Karpas-422 (cell line): ENCODE measurements around the gene DENND5B. TPM values are rescaled to one million over a fixed set of nuclear protein-coding genes. Genes with fewer than 3 reads are reported as not detected.
"Not testable (repeated sequence)": the region's sequence is repeated elsewhere in the genome, so short reads cannot be mapped to it uniquely, and the experiment has no call there.

Source experiments
- DNase-seq: peaks from one replicate; pipeline ENCODE4 v3.0.0-alpha.2; 2015
- H2AFZ ChIP-seq: fragments of 200-600 bp; sonication (generic); 2 replicates; pipeline ENCODE4 v1.6.1; 2014; ENCODE audit warnings: antibody characterized with exemption, low read length, mixed read lengths
- H3K27ac ChIP-seq: fragments of 200-600 bp; sonication (generic); 2 replicates; pipeline ENCODE4 v1.5.1; 2014; ENCODE audit warnings: mild to moderate bottlenecking, low read length, moderate library complexity
- H3K27me3 ChIP-seq: fragments of 200-600 bp; sonication (generic); 2 replicates; pipeline ENCODE4 v1.6.1; 2014; ENCODE audit warnings: low read length, mixed read lengths
- H3K36me3 ChIP-seq: fragments of 200-600 bp; sonication (generic); 2 replicates; pipeline ENCODE4 v1.6.1; 2014; ENCODE audit warnings: low read length, mixed read lengths; ENCODE audit not compliant: insufficient read depth
- H3K4me1 ChIP-seq: fragments of 200-600 bp; sonication (generic); 2 replicates; pipeline ENCODE4 v1.6.1; 2014; ENCODE audit warnings: mild to moderate bottlenecking, low read length, mixed read lengths
- H3K4me2 ChIP-seq: fragments of 200-600 bp; sonication (generic); 2 replicates; pipeline ENCODE4 v1.6.1; 2014; ENCODE audit warnings: low read length, low read depth, mild to moderate bottlenecking; ENCODE audit not compliant: poor library complexity, severe bottlenecking
- H3K4me3 ChIP-seq: fragments of 200-600 bp; sonication (generic); 2 replicates; pipeline ENCODE4 v1.5.1; 2014; ENCODE audit warnings: mild to moderate bottlenecking, antibody characterized with exemption, low read length, mixed read lengths
- H3K79me2 ChIP-seq: fragments of 200-600 bp; sonication (generic); 2 replicates; pipeline ENCODE4 v1.6.1; 2014; ENCODE audit warnings: mild to moderate bottlenecking, low read length, mixed read lengths
- H3K9ac ChIP-seq: fragments of 200-600 bp; sonication (generic); 2 replicates; pipeline ENCODE4 v1.6.0; 2014; ENCODE audit warnings: low read length
- H3K9me2 ChIP-seq: fragments of 200-600 bp; sonication (generic), shearing (Covaris generic); replicated peaks from 2 replicates; pipeline ENCODE4 v1.6.0; 2014; ENCODE audit warnings: mild to moderate bottlenecking, low read length, moderate library complexity; ENCODE audit not compliant: insufficient read depth
- H3K9me3 ChIP-seq: fragments of 300-700, 200-600 bp; sonication (generic); 2 replicates; pipeline ENCODE4 v1.6.1; 2014; ENCODE audit warnings: low read length, mixed read lengths
- H4K20me1 ChIP-seq: fragments of 200-600 bp; sonication (generic); 2 replicates; pipeline ENCODE4 v1.6.1; 2014; ENCODE audit warnings: mild to moderate bottlenecking, antibody characterized with exemption, low read length, low read depth; ENCODE audit not compliant: insufficient read depth
- total RNA-seq: library from RNA; depleted of rRNA; stranded (reverse); fragments of >200 nt; shearing (Covaris generic); gene quantifications from 2 replicates; pipeline ENCODE4 v1.2.3, GENCODE V29; 2014; ENCODE audit warnings: low replicate concordance

Gene DENND5B
- total RNA-seq, 1 experiment from 2014 or later, result 5.5 TPM

GRCh38 chr12:31388713-31389112 is 202.2 kb downstream of the DENND5B start:
- no peaks in the 10 kb centered on the region for H3K4me1 ChIP-seq
- no peaks in the 10 kb centered on the region for H3K36me3 ChIP-seq
- H3K27ac ChIP-seq, result no peak overlapping the region
- no peak overlapping the region for H3K4me2 ChIP-seq
- no peak overlapping the region for H3K4me3 ChIP-seq
- no peaks in the 10 kb centered on the region for H3K9me2 ChIP-seq
- no peaks in the 10 kb centered on the region for H3K79me2 ChIP-seq
- H3K9me3 ChIP-seq, result no peaks in the 10 kb centered on the region
- DNase-seq, result no peak
- no peaks in the 10 kb centered on the region for H4K20me1 ChIP-seq
- no peaks in the 10 kb centered on the region for H3K27me3 ChIP-seq
- no peak overlapping the region for H2AFZ ChIP-seq
- H3K9ac ChIP-seq, result no peak overlapping the region

DNA sequence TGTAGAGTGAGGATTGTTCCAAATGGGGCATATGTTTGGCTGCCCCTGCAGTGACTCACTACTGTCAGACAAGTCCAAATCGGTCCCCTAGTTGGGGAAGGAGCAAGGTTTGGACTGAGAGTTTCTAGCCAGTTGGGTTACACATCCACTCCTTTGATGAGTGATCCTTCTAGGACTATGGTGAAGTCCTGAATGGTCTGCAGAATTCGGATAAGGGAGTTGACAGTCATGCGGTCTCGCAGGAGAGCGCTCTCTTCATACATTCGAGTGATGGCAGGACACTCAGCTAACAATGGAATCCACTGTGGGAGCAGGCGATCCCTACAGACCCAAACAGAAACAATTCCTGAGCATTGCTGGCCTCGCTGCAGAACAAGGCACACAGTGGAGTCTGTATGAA is 203.5 kb downstream of the DENND5B start:
- Histone ChIP-seq H3K27me3 (no peaks in the 10 kb centered on the region), H3K9ac (no peak overlapping the region), H4K20me1 (no peaks in the 10 kb centered on the region), H3K79me2 (no peaks in the 10 kb centered on the region), H2AFZ (no peak overlapping the region), H3K4me3 (no peak overlapping the region), H3K9me2 (no peaks in the 10 kb centered on the region; the same call in 1 of the 2 replicates), H3K27ac (no peak overlapping the region), H3K4me1 (no peaks in the 10 kb centered on the region), H3K36me3 (no peaks in the 10 kb centered on the region), H3K4me2 (no peak overlapping the region), H3K9me3 (no peaks in the 10 kb centered on the region)
- DNase-seq, result no peak

DNA sequence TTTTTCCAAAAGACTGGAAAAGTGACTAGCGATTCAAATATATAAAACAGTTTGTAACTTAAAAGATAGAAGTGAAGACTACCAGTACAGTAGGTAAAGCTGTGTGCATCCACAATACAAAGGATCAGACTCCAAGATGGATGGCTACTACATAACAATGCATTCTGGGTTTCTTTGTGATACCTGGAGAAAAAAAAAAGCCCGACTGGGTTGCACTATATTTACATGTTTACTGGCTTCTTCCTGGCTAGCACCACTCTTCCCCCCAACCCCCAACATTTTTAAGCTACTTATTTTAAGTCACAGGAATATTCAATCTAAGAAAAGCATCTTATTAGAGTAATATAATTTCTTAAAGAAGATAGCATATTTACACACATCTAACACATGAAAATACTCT is 203.9 kb downstream of the DENND5B start:
- no peak overlapping the region for H2AFZ ChIP-seq
- H3K27ac ChIP-seq, result no peak overlapping the region
- no peaks in the 10 kb centered on the region for H3K27me3 ChIP-seq
- no peak for DNase-seq
- no peaks in the 10 kb centered on the region; the same call in 1 of the 2 replicates for H3K9me2 ChIP-seq
- no peaks in the 10 kb centered on the region for H3K79me2 ChIP-seq
- H3K4me2 ChIP-seq, result no peak overlapping the region
- no peaks in the 10 kb centered on the region for H3K36me3 ChIP-seq
- no peak overlapping the region for H3K9ac ChIP-seq
- no peaks in the 10 kb centered on the region for H4K20me1 ChIP-seq
- no peaks in the 10 kb centered on the region for H3K9me3 ChIP-seq
- H3K4me1 ChIP-seq, result no peaks in the 10 kb centered on the region
- H3K4me3 ChIP-seq, result no peak overlapping the region

GRCh38 chr12:31386364-31386777 is 204.6 kb downstream of the DENND5B start:
- Histone ChIP-seq H3K27ac (no peak overlapping the region), H3K9me2 (no peaks in the 10 kb centered on the region; the same call in 1 of the 2 replicates), H3K9me3 (no peaks in the 10 kb centered on the region), H3K27me3 (no peaks in the 10 kb centered on the region), H3K36me3 (no peaks in the 10 kb centered on the region), H3K4me3 (no peak overlapping the region), H3K4me2 (no peak overlapping the region), H4K20me1 (no peaks in the 10 kb centered on the region), H2AFZ (no peak overlapping the region), H3K79me2 (no peaks in the 10 kb centered on the region), H3K9ac (no peak overlapping the region), H3K4me1 (no peaks in the 10 kb centered on the region)
- DNase-seq, result no peak

GRCh38 chr12:31377210-31377609 is 213.7 kb downstream of the DENND5B start:
- not testable (repeated sequence) for H3K9me3 ChIP-seq, H3K27me3 ChIP-seq, H2AFZ ChIP-seq, H3K9ac ChIP-seq, H3K4me2 ChIP-seq, H4K20me1 ChIP-seq, H3K36me3 ChIP-seq, DNase-seq, H3K4me1 ChIP-seq, H3K79me2 ChIP-seq, H3K4me3 ChIP-seq, H3K27ac ChIP-seq, H3K9me2 ChIP-seq

GRCh38 chr12:31375422-31375821 is 215.5 kb downstream of the DENND5B start:
- not testable (repeated sequence) for H3K4me3 ChIP-seq, H3K9ac ChIP-seq, H3K27ac ChIP-seq, H3K79me2 ChIP-seq, H3K27me3 ChIP-seq, H4K20me1 ChIP-seq, H3K4me1 ChIP-seq, H3K9me2 ChIP-seq, H2AFZ ChIP-seq, H3K9me3 ChIP-seq, H3K4me2 ChIP-seq, H3K36me3 ChIP-seq, DNase-seq

GRCh38 chr12:31371256-31371620 is 219.7 kb downstream of the DENND5B start:
- no peak overlapping the region for H3K4me2 ChIP-seq
- H2AFZ ChIP-seq, result no peak overlapping the region

DNA sequence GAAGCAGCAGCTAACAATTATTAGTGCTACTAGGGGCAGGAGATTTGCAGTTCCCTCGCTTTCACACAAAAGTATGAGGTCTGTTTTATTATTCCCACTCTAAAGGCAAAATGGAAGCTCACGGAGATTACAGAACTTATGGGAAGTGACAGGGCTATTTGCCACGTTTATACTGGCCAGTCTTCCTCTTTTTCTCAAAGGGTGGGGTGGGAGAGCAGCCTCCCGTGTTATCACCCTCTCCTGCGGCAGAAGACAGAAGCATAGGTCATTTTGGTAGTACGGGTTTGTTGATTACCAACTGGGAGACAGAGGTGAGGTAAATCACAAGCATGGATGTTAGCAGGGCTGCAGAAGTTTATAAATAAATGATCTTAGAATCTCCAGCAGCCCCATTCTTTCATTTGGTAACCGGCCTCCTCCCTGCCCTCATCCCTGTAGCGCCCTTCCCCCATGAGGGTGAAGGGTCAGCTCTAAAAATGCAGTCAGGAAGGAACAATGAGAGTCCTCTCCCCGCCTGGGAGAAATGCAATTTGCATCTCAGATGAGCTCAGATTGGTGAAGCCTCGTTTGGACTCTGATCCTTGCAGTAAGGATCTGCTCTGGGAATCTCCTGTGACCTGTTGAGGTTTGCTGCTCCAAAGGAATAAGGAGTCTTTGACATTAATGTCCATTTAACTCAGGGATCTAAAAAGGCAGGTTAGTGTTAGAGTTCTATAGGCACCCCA is 220.2 kb downstream of the DENND5B start:
- Histone ChIP-seq H3K4me3 (no peak overlapping the region), H3K4me2 (no peak overlapping the region), H3K9ac (no peak overlapping the region), H3K79me2 (no peaks in the 10 kb centered on the region), H3K27me3 (no peaks in the 10 kb centered on the region), H3K36me3 (no peaks in the 10 kb centered on the region), H4K20me1 (no peaks in the 10 kb centered on the region), H3K27ac (no peak overlapping the region), H2AFZ (no peak overlapping the region), H3K9me3 (no peaks in the 10 kb centered on the region), H3K4me1 (no peaks in the 10 kb centered on the region), H3K9me2 (no peaks in the 10 kb centered on the region)
- DNase-seq, result no peak

More at GRCh38 chr12:31371256-31371620, 219.7 kb downstream of the DENND5B start:
- DNase-seq, result no peak
- H3K9me2 ChIP-seq, result no peaks in the 10 kb centered on the region
- H3K36me3 ChIP-seq, result no peaks in the 10 kb centered on the region
- no peak overlapping the region for H3K27ac ChIP-seq
- H4K20me1 ChIP-seq, result no peaks in the 10 kb centered on the region
- no peaks in the 10 kb centered on the region for H3K9me3 ChIP-seq
- no peak overlapping the region for H3K4me3 ChIP-seq
- no peak overlapping the region for H3K9ac ChIP-seq
- no peaks in the 10 kb centered on the region for H3K4me1 ChIP-seq
- H3K27me3 ChIP-seq, result no peaks in the 10 kb centered on the region
- H3K79me2 ChIP-seq, result no peaks in the 10 kb centered on the region
